ENCODE results near the gene FADS2. TPM values are rescaled to one million over a fixed set of nuclear protein-coding genes. Genes with fewer than 3 reads are reported as not detected.
A peak's percentile ranks its signal among the peaks of the same experiment; 100 is the strongest.

Gene FADS2
- total and polyA plus RNA-seq, 9 of the 15 experiments (the other 6 are each of a cell fraction or from before 2014, with no cell fraction given), result 2.9 to 42.8 (median 16.2) TPM

DNA sequence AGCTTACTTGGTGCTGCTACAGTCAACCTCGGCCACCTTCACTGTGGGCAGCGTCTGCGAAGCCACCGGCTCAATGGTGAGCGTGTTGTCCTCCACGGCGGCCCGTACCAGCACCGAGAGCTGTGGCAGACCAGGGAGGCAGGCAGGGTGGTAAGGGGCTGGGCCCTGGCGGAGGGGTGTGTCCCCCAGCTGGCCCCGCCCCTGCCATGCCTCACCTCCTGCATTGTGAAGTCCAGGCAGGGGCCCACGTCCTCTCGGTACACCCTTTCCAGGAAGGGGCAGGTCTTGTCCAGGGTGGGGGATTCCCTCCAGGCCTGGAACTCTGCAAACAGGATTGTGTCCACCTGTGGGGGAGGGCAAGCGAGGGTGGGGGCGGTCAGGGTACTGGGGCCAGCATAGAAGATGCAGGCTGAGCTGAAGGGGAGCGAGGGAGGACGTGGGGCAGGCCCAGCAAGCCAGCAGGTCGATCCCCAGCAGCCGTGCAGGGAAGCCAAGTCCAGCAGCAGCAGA lies 76.5 kb downstream of the FADS2 start:
- H3K4me2 ChIP-seq (ENCODE audit: insufficient read depth, low read length), result no peak overlapping the region
- ChIA-PET POLR2A (interaction anchor here (10.7 kb wide), 1 partner anchor 61 kb away, joined by 109 read pairs; the partner anchor contains the start of gene FTH1), CTCF (ENCODE audit: low intra/inter-chr PET ratio) (no interaction called here)
- intact Hi-C loops (cut with micrococcal nuclease) (no loop called here), in situ Hi-C loops (cut with MboI) (no loop called here)
- H3K9me3 ChIP-seq (replicated peaks; ENCODE audit: control insufficient read depth, insufficient read depth, low read depth, low read length), result no peaks in the 10 kb centered on the region
- 88% methylated on average over 13 of the region's 19 CpGs for WGBS (ENCODE audit: insufficient coverage, low coverage, missing lambda C conversion rate)
- peak overlapping the region in 1 of 2 experiments; percentile 36; a peak in 2 of 4 replicates for H3K9ac ChIP-seq (ENCODE audit: insufficient read depth in 1 of 2, low read depth in 2 of 2, low read length in 2 of 2)
- 0 out of 2 replicates have a peak, but pooled peaks cover 2% of the 10 kb centered on the region for H4K20me1 ChIP-seq (replicated peaks; ENCODE audit: control insufficient read depth, insufficient read depth, low read length)
- peaks cover 81% of the 10 kb centered on the region; the same call in 2 of the 3 replicates for H3K36me3 ChIP-seq (ENCODE audit: control insufficient read depth, insufficient read depth, low read length)
- peaks cover 5% of the 10 kb centered on the region for H3K9me1 ChIP-seq (ENCODE audit: control insufficient read depth, insufficient read depth, low read length)
- no peak overlapping the region for H3K4me3 ChIP-seq
- peaks cover 12 to 51% of the 10 kb centered on the region in 2 experiments for H3K4me1 ChIP-seq (replicated peaks in 1 of 2; ENCODE audit: control insufficient read depth in 2 of 2, insufficient read depth in 2 of 2, low read length in 2 of 2)
- no peak overlapping the region for H3K27ac ChIP-seq (ENCODE audit: extremely low read depth, low read depth, low read length)
- ATAC-seq (0 out of 3 replicates have a peak, but pooled peaks have one; percentile 15), DNase-seq (ENCODE audit: extremely low read depth in 1 of 4, low spot score in 3 of 4) (peak in 2 of 4 experiments; percentile 41 to 55), FAIRE-seq (no peak)
- TF ChIP-seq, protein P1, sequence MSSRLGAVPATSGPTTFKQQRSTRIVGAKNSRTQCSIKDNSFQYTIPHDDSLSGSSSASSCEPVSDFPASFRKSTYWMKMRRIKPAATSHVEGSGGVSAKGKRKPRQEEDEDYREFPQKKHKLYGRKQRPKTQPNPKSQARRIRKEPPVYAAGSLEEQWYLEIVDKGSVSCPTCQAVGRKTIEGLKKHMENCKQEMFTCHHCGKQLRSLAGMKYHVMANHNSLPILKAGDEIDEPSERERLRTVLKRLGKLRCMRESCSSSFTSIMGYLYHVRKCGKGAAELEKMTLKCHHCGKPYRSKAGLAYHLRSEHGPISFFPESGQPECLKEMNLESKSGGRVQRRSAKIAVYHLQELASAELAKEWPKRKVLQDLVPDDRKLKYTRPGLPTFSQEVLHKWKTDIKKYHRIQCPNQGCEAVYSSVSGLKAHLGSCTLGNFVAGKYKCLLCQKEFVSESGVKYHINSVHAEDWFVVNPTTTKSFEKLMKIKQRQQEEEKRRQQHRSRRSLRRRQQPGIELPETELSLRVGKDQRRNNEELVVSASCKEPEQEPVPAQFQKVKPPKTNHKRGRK (tag; IDR thresholded peaks at IDR 0.05), result no peak
- TF ChIP-seq POLR2G (IDR thresholded peaks at IDR 0.05; ENCODE audit: low read depth, low read length) (peak; percentile 34), ZNF778 (CRISPR knock-in tag; IDR thresholded peaks at IDR 0.05) (no peak), TCF7L2 (IDR thresholded peaks at IDR 0.05; ENCODE audit: low read depth, low read length) (no peak)
- TF ChIP-seq, protein P2, sequence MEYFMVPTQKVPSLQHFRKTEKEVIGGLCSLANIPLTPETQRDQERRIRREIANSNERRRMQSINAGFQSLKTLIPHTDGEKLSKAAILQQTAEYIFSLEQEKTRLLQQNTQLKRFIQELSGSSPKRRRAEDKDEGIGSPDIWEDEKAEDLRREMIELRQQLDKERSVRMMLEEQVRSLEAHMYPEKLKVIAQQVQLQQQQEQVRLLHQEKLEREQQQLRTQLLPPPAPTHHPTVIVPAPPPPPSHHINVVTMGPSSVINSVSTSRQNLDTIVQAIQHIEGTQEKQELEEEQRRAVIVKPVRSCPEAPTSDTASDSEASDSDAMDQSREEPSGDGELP (CRISPR knock-in tag; IDR thresholded peaks at IDR 0.05; ENCODE audit: borderline replicate concordance), result 0 out of 2 replicates have a peak, but pooled peaks have one; percentile 13
- H3K27me3 ChIP-seq (ENCODE audit: control insufficient read depth in 2 of 2, insufficient read depth in 2 of 2, low read length in 2 of 2), result no peaks in the 10 kb centered on the region
- BruUV-seq (replicated peaks), result no TSS peak
- peaks cover 13% of the 10 kb centered on the region for H3K79me2 ChIP-seq (ENCODE audit: control insufficient read depth, insufficient read depth, low read length)
- no peak overlapping the region for H2AFZ ChIP-seq (ENCODE audit: low read depth, low read length)
